H9 (cell line): Measurements from ENCODE around the gene MIER2. TPM values are rescaled to one million over a fixed set of nuclear protein-coding genes. Genes with fewer than 3 reads are reported as not detected.
"Not testable (repeated sequence)": the region's sequence is repeated elsewhere in the genome, so short reads cannot be mapped to it uniquely, and the experiment has no call there.

Experiments used
- DNase-seq: peaks from one replicate; pipeline ENCODE4 v3.0.0-alpha.2; 2017
- H2AFZ ChIP-seq: one replicate; pipeline ENCODE4 v1.6.1; 2013; ENCODE audit warnings: mild to moderate bottlenecking, low read length, control low read depth, moderate library complexity
- H2AK5ac ChIP-seq: 2 replicates; pipeline ENCODE4 v1.6.1; 2013; ENCODE audit warnings: low read length, control low read depth, mixed read lengths; ENCODE audit not compliant: insufficient read length
- H2BK120ac ChIP-seq: one replicate; pipeline ENCODE4 v1.6.1; 2013; ENCODE audit warnings: low read depth, mild to moderate bottlenecking, low read length, control low read depth, inconsistent platforms; ENCODE audit not compliant: poor library complexity, severe bottlenecking
- H2BK12ac ChIP-seq: 2 replicates; pipeline ENCODE4 v1.6.1; 2013; ENCODE audit warnings: low read length, control low read depth, mixed read lengths, low read depth; ENCODE audit not compliant: insufficient read length
- H2BK15ac ChIP-seq: 2 replicates; pipeline ENCODE4 v1.6.1; 2013; ENCODE audit warnings: low read depth, low read length, control low read depth
- H2BK20ac ChIP-seq: one replicate; pipeline ENCODE4 v1.6.1; 2013; ENCODE audit warnings: low read depth, mild to moderate bottlenecking, low read length, control low read depth, inconsistent platforms; ENCODE audit not compliant: poor library complexity, severe bottlenecking
- H2BK5ac ChIP-seq: 2 replicates; pipeline ENCODE4 v1.6.1; 2013; ENCODE audit warnings: low read length, control low read depth, mixed read lengths; ENCODE audit not compliant: insufficient read length
- H3K14ac ChIP-seq: 2 replicates; pipeline ENCODE4 v1.6.1; 2013; ENCODE audit warnings: low read length, control low read depth; ENCODE audit not compliant: insufficient read depth
- H3K18ac ChIP-seq: 2 replicates; pipeline ENCODE4 v1.6.1; 2013; ENCODE audit warnings: low read depth, mild to moderate bottlenecking, mixed read lengths, low read length, control low read depth; ENCODE audit not compliant: insufficient read length
- H3K23ac ChIP-seq: 2 replicates; pipeline ENCODE4 v1.6.1; 2013; ENCODE audit warnings: low read length, control low read depth, mixed read lengths, low read depth; ENCODE audit not compliant: insufficient read length
- H3K23me2 ChIP-seq: 2 replicates; pipeline ENCODE4 v1.6.1; 2013; ENCODE audit warnings: low read depth, mild to moderate bottlenecking, mixed read lengths, low read length, control low read depth; ENCODE audit not compliant: insufficient read length, poor library complexity, severe bottlenecking
- H3K27ac ChIP-seq: 2 replicates; pipeline ENCODE4 v1.5.1; 2013; ENCODE audit warnings: low read length, control low read depth, mixed read lengths, low read depth; ENCODE audit not compliant: insufficient read length
- H3K27me3 ChIP-seq: 2 replicates; pipeline ENCODE4 v1.6.1; 2013; ENCODE audit warnings: low read length, control low read depth, inconsistent platforms; ENCODE audit not compliant: insufficient read depth
- H3K4ac ChIP-seq: 2 replicates; pipeline ENCODE4 v1.6.1; 2013; ENCODE audit warnings: low read depth, mild to moderate bottlenecking, control low read depth, inconsistent platforms, low read length, moderate library complexity
- H3K4me1 ChIP-seq: 2 replicates; pipeline ENCODE4 v1.6.1; 2013; ENCODE audit warnings: low read length, control low read depth, inconsistent platforms; ENCODE audit not compliant: insufficient read depth
- H3K4me2 ChIP-seq: 2 replicates; pipeline ENCODE4 v1.6.1; 2013; ENCODE audit warnings: low read length, control low read depth, mixed read lengths; ENCODE audit not compliant: insufficient read length, insufficient read depth
- H3K56ac ChIP-seq: 2 replicates; pipeline ENCODE4 v1.6.1; 2013; ENCODE audit warnings: low read depth, mild to moderate bottlenecking, mixed read lengths, low read length, control low read depth; ENCODE audit not compliant: insufficient read length
- H3K79me1 ChIP-seq: 2 replicates; pipeline ENCODE4 v1.6.1; 2013; ENCODE audit warnings: low read depth, mild to moderate bottlenecking, moderate library complexity, low read length, control low read depth, inconsistent platforms; ENCODE audit not compliant: insufficient read depth, poor library complexity, severe bottlenecking
- H3K79me2 ChIP-seq: 2 replicates; pipeline ENCODE4 v1.6.1; 2013; ENCODE audit warnings: low read length, control low read depth, inconsistent platforms; ENCODE audit not compliant: insufficient read depth
- H3K9ac ChIP-seq: 2 replicates; pipeline ENCODE4 v1.6.1; 2013; ENCODE audit warnings: low read length, control low read depth, mixed read lengths; ENCODE audit not compliant: insufficient read length; ENCODE audit errors: extremely low read depth
- H3K9me3 ChIP-seq: one replicate; pipeline ENCODE4 v1.6.1; 2013; ENCODE audit warnings: low read depth, low read length, inconsistent platforms; ENCODE audit not compliant: control insufficient read depth
- H3T11ph ChIP-seq: one replicate; pipeline ENCODE4 v1.6.1; 2013; ENCODE audit warnings: mild to moderate bottlenecking, low read length, control low read depth, inconsistent platforms
- H4K20me1 ChIP-seq: one replicate; pipeline ENCODE4 v1.6.1; 2013; ENCODE audit not compliant: control insufficient read depth, insufficient read length, insufficient read depth
- H4K5ac ChIP-seq: 2 replicates; pipeline ENCODE4 v1.6.1; 2013; ENCODE audit warnings: low read depth, mild to moderate bottlenecking, mixed read lengths, low read length, control low read depth; ENCODE audit not compliant: insufficient read length
- H4K8ac ChIP-seq: replicated peaks from 2 replicates; pipeline ENCODE4 v1.6.1; 2013; ENCODE audit warnings: low read length, control low read depth, mixed read lengths, low read depth; ENCODE audit not compliant: insufficient read length
- H4K91ac ChIP-seq: 2 replicates; pipeline ENCODE4 v1.6.1; 2013; ENCODE audit warnings: low read depth, mild to moderate bottlenecking, moderate library complexity, mixed read lengths, low read length, control low read depth; ENCODE audit not compliant: insufficient read length
- H3K27ac Mint-ChIP-seq, 3 experiments: 2 replicates in 2 of 3; 3 replicates in 1 of 3; pipeline ENCODE4 v1.8.0; 2020 to 2021; ENCODE audit warnings: mixed read lengths in 3 of 3, mild to moderate bottlenecking in 1 of 3, moderate library complexity in 1 of 3
- H3K27me3 Mint-ChIP-seq: 2 replicates; pipeline ENCODE4 v1.8.0; 2021; ENCODE audit warnings: low read depth, mild to moderate bottlenecking, moderate library complexity, mixed read lengths
- H3K36me3 Mint-ChIP-seq, 3 experiments: 2 replicates in 2 of 3; 3 replicates in 1 of 3; pipeline ENCODE4 v1.8.0; 2020 to 2021; ENCODE audit warnings: low read depth in 3 of 3, mixed read lengths in 3 of 3; ENCODE audit not compliant: insufficient read depth in 1 of 3
- H3K4me1 Mint-ChIP-seq, 2 experiments: 2 replicates each; pipeline ENCODE4 v1.8.0; 2020; ENCODE audit warnings: mixed read lengths in 2 of 2
- H3K4me3 Mint-ChIP-seq, 2 experiments: 2 replicates in 1 of 2; 3 replicates in 1 of 2; pipeline ENCODE4 v1.8.0; 2020 to 2021; ENCODE audit warnings: mild to moderate bottlenecking in 2 of 2, mixed read lengths in 2 of 2, moderate library complexity in 1 of 2
- H3K9me3 Mint-ChIP-seq, 2 experiments: 2 replicates in 1 of 2; 3 replicates in 1 of 2; pipeline ENCODE4 v1.8.0; 2020; ENCODE audit warnings: mild to moderate bottlenecking in 2 of 2, mixed read lengths in 2 of 2, moderate library complexity in 1 of 2
- WGBS: extraction: QIAGEN DNeasy Blood & Tissue Kit; methylation state at CpG from one replicate; pipeline ENCODE4 v1.1.7; 2013; ENCODE audit warnings: missing lambda C conversion rate, low lambda C conversion rate, mixed read lengths; ENCODE audit not compliant: insufficient read length; ENCODE audit errors: extremely low coverage; 5-methylcytosine and 5-hydroxymethylcytosine counted together
- total RNA-seq: library from RNA; stranded (reverse); gene quantifications from 2 replicates; pipeline ENCODE4 v1.2.1, GENCODE V29; 2021
- TF ChIP-seq, protein P1 (sequence below): fragments of 200-600 bp; sonication (generic); conservative IDR thresholded peaks from 3 replicates; pipeline ENCODE4 v1.8.0; 2021; ENCODE audit warnings: antibody characterized with exemption, mild to moderate bottlenecking

MIER2 gene
- total RNA-seq, 1 experiment from 2014 or later, result 60.5 TPM

DNA sequence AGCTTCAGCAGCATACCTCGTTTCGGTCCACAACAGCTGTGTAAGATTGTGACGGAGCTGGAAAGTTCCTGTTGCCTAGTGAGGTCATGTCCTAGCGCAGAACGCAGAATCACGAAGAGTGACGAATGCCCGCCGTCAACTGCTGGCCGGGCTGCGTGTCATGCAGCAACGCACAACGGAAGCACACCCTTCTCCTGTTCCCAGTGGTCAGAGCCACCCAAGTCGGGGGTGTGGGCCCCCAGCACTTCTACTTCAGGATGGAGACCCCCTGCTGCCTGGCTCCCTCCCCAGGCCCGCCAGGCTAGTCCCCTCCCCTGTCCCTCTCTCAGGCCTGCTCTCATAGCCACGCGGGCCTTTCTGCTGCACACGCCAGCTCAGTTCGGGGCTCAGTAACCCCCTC, 38.4 kb upstream of the MIER2 start:
- Mint-ChIP-seq H3K27ac (no peak overlapping the region), H3K36me3 (peaks cover 0 to 4% (median 2%) of the 10 kb centered on the region in 3 experiments; a peak in 3 of 7 replicates), H3K9me3 (peaks cover 15 to 27% of the 10 kb centered on the region in 2 experiments), H3K4me3 (no peak overlapping the region), H3K4me1 (peaks cover 28 to 35% of the 10 kb centered on the region in 2 experiments), H3K27me3 (peaks cover 43% of the 10 kb centered on the region)
- no peak overlapping the region for H3K14ac ChIP-seq
- no peak overlapping the region for H4K8ac ChIP-seq
- H3K4me1 ChIP-seq, result no peaks in the 10 kb centered on the region
- no peak overlapping the region for H3K4ac ChIP-seq
- H3K9ac ChIP-seq, result no peak overlapping the region
- DNase-seq, result no peak
- H2BK20ac ChIP-seq, result no peak overlapping the region
- H3K27me3 ChIP-seq, result no peaks in the 10 kb centered on the region
- H2BK12ac ChIP-seq, result no peak overlapping the region
- TF ChIP-seq, protein P1, sequence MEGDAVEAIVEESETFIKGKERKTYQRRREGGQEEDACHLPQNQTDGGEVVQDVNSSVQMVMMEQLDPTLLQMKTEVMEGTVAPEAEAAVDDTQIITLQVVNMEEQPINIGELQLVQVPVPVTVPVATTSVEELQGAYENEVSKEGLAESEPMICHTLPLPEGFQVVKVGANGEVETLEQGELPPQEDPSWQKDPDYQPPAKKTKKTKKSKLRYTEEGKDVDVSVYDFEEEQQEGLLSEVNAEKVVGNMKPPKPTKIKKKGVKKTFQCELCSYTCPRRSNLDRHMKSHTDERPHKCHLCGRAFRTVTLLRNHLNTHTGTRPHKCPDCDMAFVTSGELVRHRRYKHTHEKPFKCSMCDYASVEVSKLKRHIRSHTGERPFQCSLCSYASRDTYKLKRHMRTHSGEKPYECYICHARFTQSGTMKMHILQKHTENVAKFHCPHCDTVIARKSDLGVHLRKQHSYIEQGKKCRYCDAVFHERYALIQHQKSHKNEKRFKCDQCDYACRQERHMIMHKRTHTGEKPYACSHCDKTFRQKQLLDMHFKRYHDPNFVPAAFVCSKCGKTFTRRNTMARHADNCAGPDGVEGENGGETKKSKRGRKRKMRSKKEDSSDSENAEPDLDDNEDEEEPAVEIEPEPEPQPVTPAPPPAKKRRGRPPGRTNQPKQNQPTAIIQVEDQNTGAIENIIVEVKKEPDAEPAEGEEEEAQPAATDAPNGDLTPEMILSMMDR, result no peak
- H2AK5ac ChIP-seq, result no peak overlapping the region
- no peak overlapping the region for H3K56ac ChIP-seq
- H3K23ac ChIP-seq, result no peak overlapping the region
- no peak overlapping the region for H4K91ac ChIP-seq
- H4K20me1 ChIP-seq, result no peaks in the 10 kb centered on the region
- WGBS, result no CpG with 5 or more reads among the region's 19 CpGs
- H3K27ac ChIP-seq, result no peak overlapping the region
- H3K9me3 ChIP-seq, result no peaks in the 10 kb centered on the region
- H3K18ac ChIP-seq, result no peak overlapping the region
- H2BK5ac ChIP-seq, result no peak overlapping the region
- no peaks in the 10 kb centered on the region for H3K79me1 ChIP-seq
- no peak overlapping the region for H2AFZ ChIP-seq
- no peaks in the 10 kb centered on the region for H3K23me2 ChIP-seq
- H4K5ac ChIP-seq, result no peak overlapping the region
- no peak overlapping the region for H2BK120ac ChIP-seq
- no peaks in the 10 kb centered on the region for H3K79me2 ChIP-seq
- H3T11ph ChIP-seq, result no peak overlapping the region
- H3K4me2 ChIP-seq, result no peak overlapping the region
- H2BK15ac ChIP-seq, result no peak overlapping the region

DNA sequence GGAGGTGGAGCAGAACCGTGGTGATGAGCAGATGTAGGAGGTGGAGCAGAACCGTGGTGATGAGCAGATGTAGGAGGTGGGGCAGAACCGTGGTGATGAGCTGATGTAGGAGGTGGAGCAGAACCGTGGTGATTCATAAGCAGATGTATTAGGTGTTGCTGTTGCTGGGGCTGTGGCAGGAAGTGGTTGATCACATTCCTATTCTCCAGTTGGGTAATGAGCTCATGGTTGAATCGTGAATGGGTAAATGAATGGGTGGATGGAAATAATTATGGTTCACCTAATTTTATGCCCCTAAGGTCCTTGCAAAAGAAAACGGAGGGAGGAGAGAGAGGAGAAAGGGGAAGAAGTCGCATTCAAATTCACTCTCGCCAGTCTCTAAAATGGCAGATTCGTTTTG, 38.0 kb upstream of the MIER2 start:
- H3K56ac ChIP-seq, H3K4ac ChIP-seq, H3K9ac ChIP-seq, H3T11ph ChIP-seq, H3K27ac ChIP-seq, H3K4me1 ChIP-seq, H3K27ac Mint-ChIP-seq, H4K91ac ChIP-seq, H3K14ac ChIP-seq, H2BK5ac ChIP-seq, H2BK20ac ChIP-seq, DNase-seq, H2AFZ ChIP-seq, H2BK120ac ChIP-seq, H4K20me1 ChIP-seq, H4K5ac ChIP-seq, H3K27me3 ChIP-seq, H2AK5ac ChIP-seq, H3K23ac ChIP-seq, H4K8ac ChIP-seq, H3K9me3 ChIP-seq, H3K79me1 ChIP-seq, H3K23me2 ChIP-seq, H3K18ac ChIP-seq, H2BK15ac ChIP-seq, H3K4me3 Mint-ChIP-seq, H3K79me2 ChIP-seq, H3K36me3 Mint-ChIP-seq, H3K4me2 ChIP-seq, H2BK12ac ChIP-seq: not testable (repeated sequence)
- H3K9me3 Mint-ChIP-seq, result peaks cover 15 to 27% of the 10 kb centered on the region in 2 experiments
- peaks cover 29 to 36% of the 10 kb centered on the region in 2 experiments for H3K4me1 Mint-ChIP-seq
- WGBS, result no CpG with 5 or more reads among the region's 9 CpGs
- peaks cover 43% of the 10 kb centered on the region for H3K27me3 Mint-ChIP-seq
